LNCAP (cell line): ENCODE results near the gene LRP6.

Experiments
- CTCF ChIP-seq: fragments of 450-650 bp; IDR thresholded peaks from 2 replicates; pipeline ENCODE4 v1.5.1; 2017; ENCODE audit warnings: mild to moderate bottlenecking

Gene LRP6

DNA sequence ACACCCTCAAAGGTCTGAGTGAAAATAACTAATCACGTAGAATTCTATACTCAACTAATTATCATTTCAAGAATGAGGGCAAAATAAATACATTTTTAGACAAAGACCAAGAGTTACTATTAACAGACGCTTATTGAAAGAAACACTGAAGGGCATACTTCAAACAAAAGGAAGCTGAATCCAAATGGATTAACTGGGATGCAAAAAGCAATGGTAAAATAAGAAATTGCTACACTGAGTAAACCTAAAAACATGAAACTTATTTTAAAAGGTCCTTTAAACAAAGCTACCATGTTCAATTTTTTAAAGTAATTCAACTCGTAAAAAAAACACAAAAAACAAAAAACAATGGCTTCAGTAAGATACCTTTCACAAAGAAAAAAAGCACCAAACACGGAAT is 28.2 kb downstream of the LRP6 start:
- no peak for TF ChIP-seq CTCF

DNA sequence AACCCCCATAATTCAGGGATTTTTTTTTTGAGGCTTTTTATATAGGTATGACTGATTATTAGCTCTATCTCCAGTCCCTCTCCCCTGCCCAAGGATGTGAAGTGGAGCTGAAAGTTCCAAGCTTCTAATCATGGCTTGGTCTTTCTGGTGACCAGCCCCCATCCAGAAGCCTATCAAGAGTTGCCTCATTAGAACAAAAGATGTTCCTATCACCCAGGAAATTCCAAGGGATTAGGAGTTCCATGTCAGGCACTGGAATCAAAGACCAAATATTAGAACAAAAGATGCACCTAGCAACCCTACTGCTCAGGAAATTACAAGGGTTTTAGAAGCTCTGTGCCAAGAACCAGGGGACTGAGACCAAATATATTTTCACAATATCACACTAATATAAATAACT is 29.9 kb downstream of the LRP6 start:
- TF ChIP-seq CTCF, result no peak

- no peak for TF ChIP-seq CTCF
Observed at GRCh38 chr12:12230275-12230674, 36.6 kb downstream of the LRP6 start.

DNA sequence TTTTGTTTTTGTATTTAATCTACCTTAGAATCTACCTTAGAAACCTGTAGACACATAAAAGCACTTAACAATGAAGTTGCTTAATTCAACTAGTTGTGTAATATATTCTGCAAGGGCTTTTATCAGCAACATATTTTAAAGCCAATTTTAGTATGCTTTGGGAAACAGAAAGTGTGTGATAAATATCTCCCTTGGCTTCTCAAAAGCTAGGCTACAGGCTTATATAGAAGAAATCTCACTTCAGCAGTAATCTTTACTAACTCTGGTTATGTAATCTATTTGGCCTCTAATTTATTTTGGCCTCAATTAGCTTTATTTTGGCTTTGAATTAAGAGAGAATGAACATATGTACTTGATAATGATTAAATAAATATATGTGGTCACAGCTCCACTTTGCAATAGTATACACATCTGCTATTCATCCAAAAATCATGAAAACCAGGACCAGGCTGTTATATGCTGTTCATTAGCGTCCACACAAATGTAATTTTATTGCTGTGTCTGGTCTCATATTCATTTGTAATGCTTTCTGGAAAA is 37.2 kb downstream of the LRP6 start:
- no peak for TF ChIP-seq CTCF

DNA sequence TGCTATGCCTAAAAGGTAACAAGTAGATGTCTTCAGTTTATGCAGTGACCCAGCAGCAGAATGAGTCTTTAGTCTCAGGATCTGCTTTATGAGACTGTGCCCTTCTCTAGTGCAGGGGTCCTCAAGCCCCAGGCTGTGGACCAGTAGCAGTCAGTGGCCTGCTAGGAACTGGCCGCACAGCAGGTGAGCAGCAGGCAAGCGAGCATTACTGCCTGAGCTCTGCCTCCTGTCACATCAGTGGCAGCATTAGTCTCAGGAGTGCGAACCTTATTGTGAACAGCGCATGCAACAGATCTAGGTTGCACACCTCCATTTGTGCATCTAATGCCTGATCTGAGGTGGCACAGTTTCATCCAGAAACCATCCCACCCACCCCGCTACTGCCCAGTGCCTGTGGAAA is 38.4 kb downstream of the LRP6 start:
- no peak for TF ChIP-seq CTCF

DNA sequence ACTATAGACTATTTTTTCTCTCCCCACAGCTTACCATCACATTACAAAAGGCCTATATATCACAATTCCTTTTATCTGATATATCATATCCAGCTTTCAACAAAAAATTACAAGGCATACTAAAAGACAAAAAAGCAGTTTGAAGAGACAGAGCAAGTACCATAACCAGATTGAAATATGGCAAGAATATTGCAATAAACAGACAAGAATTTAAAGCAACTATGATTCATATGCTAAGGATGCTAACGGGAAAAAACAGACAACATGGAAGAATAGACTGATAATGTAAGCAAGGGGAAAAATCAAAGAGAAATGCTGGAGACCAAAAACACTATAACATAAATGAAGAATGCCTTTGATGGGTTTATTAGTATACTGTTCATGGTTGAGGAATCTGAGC is 40.7 kb downstream of the LRP6 start:
- no peak for TF ChIP-seq CTCF

DNA sequence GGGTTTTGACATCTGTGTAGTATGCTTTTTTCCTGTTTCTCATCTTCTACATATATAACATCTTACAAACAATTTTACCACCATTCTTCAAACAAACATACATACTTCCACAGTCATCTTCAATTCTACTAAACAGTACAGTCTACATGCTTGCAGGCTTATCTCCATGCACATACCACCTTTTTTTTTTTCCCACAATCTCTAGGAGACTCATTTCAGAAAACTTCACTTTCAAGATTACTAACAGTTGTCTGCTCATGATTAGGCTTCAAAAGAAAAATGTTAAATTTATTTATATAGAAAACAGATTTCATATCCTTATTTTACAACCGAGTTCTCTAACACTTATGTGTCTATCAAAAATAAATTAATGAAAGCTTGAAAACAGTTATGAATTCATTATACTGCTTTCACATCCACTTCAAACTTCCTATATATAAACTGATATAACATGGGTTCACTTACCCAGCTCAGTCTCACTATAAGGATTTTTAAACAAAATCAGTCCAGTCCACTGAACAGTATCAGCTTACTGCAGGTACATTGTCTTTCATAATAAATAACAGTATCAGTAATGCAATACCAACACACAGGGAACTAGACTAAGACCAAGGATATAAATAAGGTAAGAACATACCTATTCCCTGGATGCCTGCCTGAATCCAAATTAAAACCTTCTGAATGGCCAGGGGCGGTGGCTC is 42.5 kb downstream of the LRP6 start:
- no peak for TF ChIP-seq CTCF

DNA sequence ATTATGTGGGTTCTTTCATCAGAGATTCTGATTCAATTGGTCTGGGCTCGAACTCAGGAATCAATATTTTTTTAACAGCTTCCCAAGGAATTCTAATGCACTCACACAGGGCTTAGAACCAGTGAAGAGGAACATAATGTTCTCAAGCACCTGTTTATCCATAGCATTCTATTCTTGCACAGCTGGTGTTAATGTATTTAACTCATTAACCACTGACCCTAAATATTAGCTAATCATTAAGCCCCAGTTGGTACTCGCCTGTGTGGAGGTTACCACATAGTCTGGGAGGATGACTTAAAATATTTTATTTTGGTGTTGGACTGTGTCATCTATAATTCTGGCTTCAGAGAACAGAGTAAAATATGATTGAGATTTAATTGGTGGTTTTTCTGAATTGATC is 45.3 kb downstream of the LRP6 start:
- TF ChIP-seq CTCF, result no peak
